KMS-11 (cell line): Measurements from ENCODE around the gene LHFPL3.

Experiments used
- H2AFZ ChIP-seq: fragments of 200-600 bp; sonication (generic); 2 replicates; pipeline ENCODE4 v1.6.1; 2016; ENCODE audit warnings: antibody characterized with exemption, mixed run types, low read depth
- H3K27ac ChIP-seq: fragments of 200-600 bp; sonication (generic); 2 replicates; pipeline ENCODE4 v1.6.1; 2016; ENCODE audit warnings: mild to moderate bottlenecking, mixed run types
- H3K27me3 ChIP-seq: fragments of 200-600 bp; sonication (generic); 2 replicates; pipeline ENCODE4 v1.6.1; 2017; ENCODE audit warnings: mild to moderate bottlenecking, low read depth, mixed run types, moderate library complexity; ENCODE audit not compliant: insufficient read depth
- H3K36me3 ChIP-seq: fragments of 200-600 bp; sonication (generic); 2 replicates; pipeline ENCODE4 v1.6.1; 2017; ENCODE audit warnings: mild to moderate bottlenecking, mixed run types; ENCODE audit not compliant: insufficient read depth
- H3K4me1 ChIP-seq: fragments of 200-600 bp; sonication (generic); 2 replicates; pipeline ENCODE4 v1.6.1; 2016; ENCODE audit warnings: mild to moderate bottlenecking, low read depth, mixed run types; ENCODE audit not compliant: poor library complexity, severe bottlenecking
- H3K4me2 ChIP-seq: fragments of 200-600 bp; sonication (generic); 2 replicates; pipeline ENCODE4 v1.7.0; 2016; ENCODE audit warnings: mild to moderate bottlenecking, mixed run types
- H3K4me3 ChIP-seq: fragments of 200-600 bp; sonication (generic); IDR thresholded peaks from 2 replicates; pipeline ENCODE4 v1.6.1; 2017; ENCODE audit warnings: low read depth, low read length, mixed read lengths; ENCODE audit not compliant: insufficient read depth
- H3K79me2 ChIP-seq: fragments of 200-600 bp; sonication (generic); 2 replicates; pipeline ENCODE4 v1.6.1; 2016; ENCODE audit warnings: low read depth, mixed run types; ENCODE audit not compliant: insufficient read depth
- H3K9ac ChIP-seq: fragments of 200-600 bp; sonication (generic); 2 replicates; pipeline ENCODE4 v1.6.1; 2016; ENCODE audit warnings: mild to moderate bottlenecking, mixed run types
- H4K20me1 ChIP-seq: fragments of 200-600 bp; sonication (generic); 2 replicates; pipeline ENCODE4 v1.6.1; 2016; ENCODE audit warnings: mild to moderate bottlenecking, mixed run types; ENCODE audit not compliant: insufficient read depth
- CTCF ChIP-seq: fragments of 200-600 bp; sonication (generic); conservative IDR thresholded peaks from 2 replicates; pipeline ENCODE4 v1.6.1; 2017; ENCODE audit warnings: low read depth, mild to moderate bottlenecking, antibody characterized with exemption, low read length, moderate library complexity, mixed read lengths

LHFPL3 gene

DNA sequence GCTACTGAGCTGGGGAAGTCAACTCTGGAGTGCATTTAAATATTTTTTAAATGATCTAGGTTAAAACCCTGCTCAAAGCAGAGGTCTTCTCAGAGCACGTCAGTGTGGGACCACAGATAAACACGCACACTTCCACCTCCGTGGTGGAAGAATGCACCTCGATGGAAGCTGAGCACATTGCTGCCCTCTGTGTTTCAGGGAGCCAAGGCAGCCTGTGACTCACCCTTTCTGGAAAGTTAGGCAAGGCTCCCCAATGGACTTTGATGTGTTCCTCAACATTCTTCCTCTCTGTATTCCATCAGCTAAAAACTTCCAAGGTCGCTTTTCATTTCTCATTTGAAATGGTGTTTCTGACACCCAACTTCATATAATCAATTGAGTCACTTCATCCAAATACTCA lies 514.8 kb downstream of the LHFPL3 start:
- Histone ChIP-seq H3K27ac (no peak overlapping the region), H3K4me3 (no peak overlapping the region), H3K79me2 (no peaks in the 10 kb centered on the region), H3K9ac (no peak overlapping the region), H3K4me2 (no peak overlapping the region), H3K27me3 (no peaks in the 10 kb centered on the region), H4K20me1 (no peaks in the 10 kb centered on the region), H3K4me1 (no peaks in the 10 kb centered on the region), H3K36me3 (no peaks in the 10 kb centered on the region), H2AFZ (no peak overlapping the region)
- TF ChIP-seq CTCF, result no peak

DNA sequence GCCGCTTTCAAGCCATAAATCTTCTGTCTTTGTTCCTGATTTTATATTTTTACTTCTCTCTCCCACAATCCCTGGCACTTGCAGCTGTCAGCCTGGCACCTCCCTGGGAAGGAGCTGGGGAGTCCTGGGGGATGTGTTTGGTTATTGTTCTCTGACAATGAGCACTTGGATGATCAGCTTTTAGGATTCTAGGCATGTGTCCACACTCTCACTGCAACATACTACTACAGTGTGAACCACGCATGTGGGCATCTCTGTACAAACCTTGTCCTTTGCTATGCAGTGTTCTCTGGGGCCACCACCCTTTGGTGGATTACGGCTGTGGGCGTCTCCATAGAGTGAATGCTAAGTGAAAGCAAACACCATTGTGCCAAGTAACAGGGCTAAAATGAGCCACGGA lies 517.2 kb downstream of the LHFPL3 start:
- H3K9ac ChIP-seq, result no peak overlapping the region
- H3K4me2 ChIP-seq, result no peak overlapping the region
- peaks cover 3% of the 10 kb centered on the region for H3K4me1 ChIP-seq
- H3K36me3 ChIP-seq, result no peaks in the 10 kb centered on the region
- TF ChIP-seq CTCF, result no peak
- H4K20me1 ChIP-seq, result no peaks in the 10 kb centered on the region
- H3K4me3 ChIP-seq, result no peak overlapping the region
- no peaks in the 10 kb centered on the region for H3K27me3 ChIP-seq
- H3K27ac ChIP-seq, result no peak overlapping the region
- no peak overlapping the region for H2AFZ ChIP-seq
- no peaks in the 10 kb centered on the region for H3K79me2 ChIP-seq

DNA sequence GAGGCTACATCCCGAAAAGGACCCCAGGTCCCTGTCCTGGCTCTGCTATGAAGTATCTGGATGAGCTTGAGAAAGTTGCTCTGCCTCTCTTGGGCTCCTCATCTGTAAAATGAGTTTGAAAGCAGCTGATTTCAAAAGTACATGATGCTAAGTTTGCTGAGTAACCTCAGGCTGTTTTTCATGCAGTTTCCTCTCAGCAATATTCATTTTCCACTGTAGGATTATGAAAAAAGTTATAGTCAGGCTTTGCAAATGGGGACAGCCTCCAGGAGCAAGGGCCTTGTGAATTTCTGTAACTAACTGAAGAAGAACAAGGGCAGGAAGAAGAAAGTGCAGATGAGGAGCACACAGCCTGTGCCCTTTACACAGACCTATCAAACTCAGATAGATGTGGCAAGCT lies 518.3 kb downstream of the LHFPL3 start:
- H3K27me3 ChIP-seq, result no peaks in the 10 kb centered on the region
- H3K79me2 ChIP-seq, result no peaks in the 10 kb centered on the region
- no peak for TF ChIP-seq CTCF
- H4K20me1 ChIP-seq, result no peaks in the 10 kb centered on the region
- H3K36me3 ChIP-seq, result no peaks in the 10 kb centered on the region
- H3K4me3 ChIP-seq, result no peak overlapping the region
- no peak overlapping the region for H3K9ac ChIP-seq
- H2AFZ ChIP-seq, result no peak overlapping the region
- no peak overlapping the region for H3K4me2 ChIP-seq
- H3K27ac ChIP-seq, result no peak overlapping the region
- H3K4me1 ChIP-seq, result peaks cover 6% of the 10 kb centered on the region

GRCh38 chr7:104848138-104848990 lies 520.0 kb downstream of the LHFPL3 start:
- no peaks in the 10 kb centered on the region for H3K79me2 ChIP-seq
- H3K27ac ChIP-seq, result no peak overlapping the region
- no peak overlapping the region for H3K4me3 ChIP-seq
- no peak overlapping the region for H3K9ac ChIP-seq
- peak; percentile 99 for TF ChIP-seq CTCF
- peaks cover 6% of the 10 kb centered on the region for H3K4me1 ChIP-seq
- H3K4me2 ChIP-seq, result no peak overlapping the region
- no peaks in the 10 kb centered on the region for H3K36me3 ChIP-seq
- no peaks in the 10 kb centered on the region for H4K20me1 ChIP-seq
- peak overlapping the region; percentile 19; the same call in 1 of the 2 replicates for H2AFZ ChIP-seq
- H3K27me3 ChIP-seq, result no peaks in the 10 kb centered on the region
